Trophoblast cell (in vitro differentiated cells and primary cell): Measurements from ENCODE around the gene PDGFC.

Source experiments
- DNase-seq, 2 donors: peaks; one replicate each; pipeline ENCODE4 v3.0.0-alpha.2; 2016
- H2AFZ ChIP-seq: 2 replicates; pipeline ENCODE4 v1.6.1; 2013; ENCODE audit warnings: low read length, moderate library complexity, mild to moderate bottlenecking; ENCODE audit not compliant: insufficient read depth, poor library complexity
- H2AK5ac ChIP-seq: 2 replicates; pipeline ENCODE4 v1.6.1; 2013; ENCODE audit warnings: mild to moderate bottlenecking, low read length
- H2BK120ac ChIP-seq: 2 replicates; pipeline ENCODE4 v1.6.1; 2013; ENCODE audit warnings: low read length, mild to moderate bottlenecking, moderate library complexity; ENCODE audit not compliant: insufficient read depth, poor library complexity
- H2BK12ac ChIP-seq: 2 replicates; pipeline ENCODE4 v1.6.1; 2013; ENCODE audit warnings: mild to moderate bottlenecking, low read length, moderate library complexity
- H2BK5ac ChIP-seq: 2 replicates; pipeline ENCODE4 v1.6.1; 2013; ENCODE audit warnings: low read length, low read depth, moderate library complexity, mild to moderate bottlenecking; ENCODE audit not compliant: poor library complexity
- H3K14ac ChIP-seq: 2 replicates; pipeline ENCODE4 v1.6.1; 2013; ENCODE audit warnings: mild to moderate bottlenecking, low read length
- H3K18ac ChIP-seq: 2 replicates; pipeline ENCODE4 v1.6.1; 2013; ENCODE audit warnings: mild to moderate bottlenecking, low read length
- H3K23ac ChIP-seq: 2 replicates; pipeline ENCODE4 v1.6.1; 2013; ENCODE audit warnings: low read length
- H3K27ac ChIP-seq: 2 replicates; pipeline ENCODE4 v1.5.1; 2013; ENCODE audit warnings: low read depth, mild to moderate bottlenecking, inconsistent platforms, low read length, moderate library complexity
- H3K27me3 ChIP-seq: 2 replicates; pipeline ENCODE4 v1.6.1; 2013; ENCODE audit warnings: inconsistent platforms, mild to moderate bottlenecking, low read length, moderate library complexity; ENCODE audit not compliant: insufficient read depth
- H3K36me3 ChIP-seq, 2 experiments: 1 replicate in 1 of 2; 2 replicates in 1 of 2; pipeline ENCODE4 v1.6.1; 2013; ENCODE audit warnings: low read length in 2 of 2, mild to moderate bottlenecking in 2 of 2, moderate library complexity in 1 of 2; ENCODE audit not compliant: insufficient read depth in 2 of 2, control insufficient read depth in 1 of 2
- H3K4ac ChIP-seq: 2 replicates; pipeline ENCODE4 v1.6.1; 2013; ENCODE audit warnings: low read depth, mild to moderate bottlenecking, low read length, moderate library complexity
- H3K4me1 ChIP-seq, 2 experiments: 1 replicate in 1 of 2; 2 replicates in 1 of 2; pipeline ENCODE4 v1.6.1; 2013; ENCODE audit warnings: low read length in 2 of 2, mild to moderate bottlenecking in 2 of 2, moderate library complexity in 1 of 2; ENCODE audit not compliant: insufficient read depth in 2 of 2, control insufficient read depth in 1 of 2
- H3K4me2 ChIP-seq: 2 replicates; pipeline ENCODE4 v1.6.1; 2013; ENCODE audit warnings: inconsistent platforms, mild to moderate bottlenecking, low read length, moderate library complexity
- H3K4me3 ChIP-seq: 2 replicates; pipeline ENCODE4 v1.5.1; 2013; ENCODE audit warnings: mild to moderate bottlenecking, low read depth, low read length, inconsistent platforms
- H3K79me1 ChIP-seq: one replicate; pipeline ENCODE4 v1.6.1; 2013; ENCODE audit warnings: low read length
- H3K79me2 ChIP-seq: 2 replicates; pipeline ENCODE4 v1.6.1; 2013; ENCODE audit warnings: low read length, mild to moderate bottlenecking; ENCODE audit not compliant: control insufficient read depth, insufficient read depth, poor library complexity
- H3K9ac ChIP-seq: 2 replicates; pipeline ENCODE4 v1.6.1; 2013; ENCODE audit warnings: mild to moderate bottlenecking, low read length
- H3K9me3 ChIP-seq: 2 replicates; pipeline ENCODE4 v1.6.1; 2013; ENCODE audit warnings: low read depth, mild to moderate bottlenecking, control low read depth, inconsistent platforms, low read length; ENCODE audit not compliant: insufficient read depth
- H4K12ac ChIP-seq: 2 replicates; pipeline ENCODE4 v1.6.1; 2013; ENCODE audit warnings: low read depth, mild to moderate bottlenecking, low read length, moderate library complexity
- H4K8ac ChIP-seq: 2 replicates; pipeline ENCODE4 v1.6.1; 2013; ENCODE audit warnings: low read depth, mild to moderate bottlenecking, low read length, moderate library complexity
- H4K91ac ChIP-seq: one replicate; pipeline ENCODE4 v1.6.1; 2013; ENCODE audit warnings: low read depth, mild to moderate bottlenecking, low read length, moderate library complexity
- WGBS: extraction: QIAGEN DNeasy Blood & Tissue Kit; methylation state at CpG from one replicate; pipeline ENCODE4 v1.1.7; 2013; ENCODE audit warnings: missing lambda C conversion rate; ENCODE audit not compliant: insufficient read length, insufficient coverage; ENCODE audit errors: extremely low coverage; 5-methylcytosine and 5-hydroxymethylcytosine counted together

PDGFC gene

DNA sequence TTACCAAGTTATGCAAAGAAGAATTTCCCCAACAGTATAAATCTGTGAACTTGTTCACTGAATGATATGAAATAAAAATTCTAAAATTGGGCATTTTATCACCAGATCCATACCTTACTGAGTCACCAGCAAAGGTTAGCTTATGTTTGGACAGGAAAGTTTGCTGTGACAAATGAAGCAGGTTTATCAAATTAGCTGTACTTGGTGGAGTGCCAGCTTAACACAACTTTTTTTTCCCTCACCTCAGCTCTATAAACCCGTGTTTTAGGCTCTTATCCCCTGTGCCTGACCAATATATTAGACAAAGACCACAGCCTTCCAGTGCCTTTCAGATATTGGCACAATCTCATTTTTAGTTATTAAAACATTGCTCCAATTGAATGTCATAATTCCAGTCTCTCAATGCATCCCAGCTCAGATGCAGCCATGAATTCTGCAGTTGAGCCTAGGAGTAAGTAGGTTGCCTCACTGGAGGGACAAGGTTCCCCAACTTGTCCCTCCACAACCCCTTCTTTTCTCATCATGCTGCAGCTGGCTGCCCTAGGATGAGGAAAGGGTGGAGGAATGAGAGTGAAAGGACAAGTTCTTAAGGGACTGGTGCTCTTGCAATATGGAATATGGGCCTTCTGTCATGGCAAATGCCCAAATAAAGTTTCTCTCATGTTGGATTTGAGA is 27.0 kb upstream of the PDGFC start:
- Histone ChIP-seq H3K27me3 (no peaks in the 10 kb centered on the region), H2AK5ac (no peak overlapping the region), H3K23ac (no peak overlapping the region), H3K9ac (no peak overlapping the region), H3K4ac (no peak overlapping the region), H2AFZ (no peak overlapping the region), H3K9me3 (peaks cover 6% of the 10 kb centered on the region), H3K27ac (peak overlapping the region; percentile 95), H4K12ac (no peak overlapping the region), H3K18ac (peak overlapping the region; percentile 79), H3K4me1 (peaks cover 3 to 7% of the 10 kb centered on the region in 2 experiments), H4K91ac (peak overlapping the region; percentile 92), H2BK5ac (peak overlapping the region; percentile 95), H3K4me3 (no peak overlapping the region), H4K8ac (peak overlapping the region; percentile 64), H3K14ac (peak overlapping the region; percentile 59), H3K79me1 (peaks cover 9% of the 10 kb centered on the region), H2BK12ac (peak overlapping the region; percentile 89), H3K4me2 (peak overlapping the region; percentile 9), H2BK120ac (peak overlapping the region; percentile 72), H3K36me3 (peaks cover 0 to 7% of the 10 kb centered on the region in 2 experiments), H3K79me2 (peaks cover 1% of the 10 kb centered on the region)
- DNase-seq: no peak
- WGBS: no CpG with 5 or more reads among the region's 1 CpG

DNA sequence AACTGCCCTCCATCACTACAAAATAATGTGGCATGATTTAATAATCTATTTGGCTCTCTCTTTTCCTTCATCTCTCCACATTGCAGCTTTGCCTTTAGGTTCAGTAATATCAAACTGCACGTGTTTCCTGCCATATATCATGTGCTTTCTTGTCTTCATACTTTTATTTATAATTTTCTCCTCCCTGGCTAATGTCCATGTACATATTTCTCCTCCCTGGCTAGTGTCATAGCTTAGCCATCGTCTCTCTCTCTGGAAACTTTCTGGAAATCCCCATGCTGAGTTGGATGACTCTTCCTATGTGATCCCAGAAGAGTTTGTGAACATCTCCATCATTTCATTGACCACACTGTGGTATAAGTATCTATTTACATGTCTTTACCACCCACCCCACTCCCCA is 21.3 kb upstream of the PDGFC start:
- Histone ChIP-seq H3K4me3 (no peak overlapping the region), H3K9me3 (peaks cover 6% of the 10 kb centered on the region), H3K9ac (no peak overlapping the region), H2BK12ac (no peak overlapping the region), H3K4ac (no peak overlapping the region), H2AK5ac (no peak overlapping the region), H3K18ac (no peak overlapping the region), H3K79me2 (no peaks in the 10 kb centered on the region), H2BK5ac (no peak overlapping the region), H3K4me2 (no peak overlapping the region), H3K27ac (no peak overlapping the region), H3K23ac (no peak overlapping the region), H4K91ac (no peak overlapping the region), H3K27me3 (no peaks in the 10 kb centered on the region), H2BK120ac (no peak overlapping the region), H3K14ac (no peak overlapping the region), H4K8ac (no peak overlapping the region), H3K36me3 (peaks cover 0 to 7% of the 10 kb centered on the region in 2 experiments), H2AFZ (no peak overlapping the region), H3K79me1 (peaks cover 2% of the 10 kb centered on the region), H3K4me1 (no peaks in the 10 kb centered on the region), H4K12ac (no peak overlapping the region)
- WGBS: no CpG with 5 or more reads among the region's 2 CpGs
- no peak for DNase-seq

DNA sequence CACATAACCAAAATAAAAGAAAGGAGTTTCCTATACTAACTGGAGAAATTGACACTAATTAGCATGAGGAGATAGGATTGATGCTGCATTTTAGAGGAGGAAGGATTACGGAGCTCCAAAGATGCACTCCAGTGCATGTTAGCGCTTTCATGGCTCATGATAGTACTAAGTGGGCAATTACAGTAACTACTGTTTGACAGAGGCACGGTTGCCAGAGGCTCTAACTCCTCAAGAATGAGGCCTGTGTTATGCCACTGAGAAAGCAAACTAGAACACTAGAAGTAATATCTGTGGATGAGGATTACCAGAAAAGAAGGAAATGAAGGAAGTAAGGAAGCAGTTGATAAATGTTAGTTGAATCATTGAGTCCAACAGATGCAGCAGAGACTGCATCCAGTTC is 19.6 kb upstream of the PDGFC start:
- Histone ChIP-seq H2BK120ac (no peak overlapping the region), H4K91ac (no peak overlapping the region), H3K36me3 (peaks cover 0 to 2% of the 10 kb centered on the region in 2 experiments), H2AFZ (no peak overlapping the region), H3K79me1 (no peaks in the 10 kb centered on the region), H3K4me3 (no peak overlapping the region), H3K27me3 (no peaks in the 10 kb centered on the region), H4K8ac (no peak overlapping the region), H3K4me2 (no peak overlapping the region), H2BK5ac (no peak overlapping the region), H3K9ac (no peak overlapping the region), H2AK5ac (no peak overlapping the region), H3K14ac (no peak overlapping the region), H3K4ac (no peak overlapping the region), H4K12ac (no peak overlapping the region), H2BK12ac (no peak overlapping the region), H3K9me3 (no peaks in the 10 kb centered on the region), H3K27ac (no peak overlapping the region), H3K18ac (no peak overlapping the region), H3K79me2 (no peaks in the 10 kb centered on the region), H3K4me1 (no peaks in the 10 kb centered on the region), H3K23ac (no peak overlapping the region)
- WGBS: no CpG with 5 or more reads among the region's 3 CpGs
- DNase-seq: no peak

DNA sequence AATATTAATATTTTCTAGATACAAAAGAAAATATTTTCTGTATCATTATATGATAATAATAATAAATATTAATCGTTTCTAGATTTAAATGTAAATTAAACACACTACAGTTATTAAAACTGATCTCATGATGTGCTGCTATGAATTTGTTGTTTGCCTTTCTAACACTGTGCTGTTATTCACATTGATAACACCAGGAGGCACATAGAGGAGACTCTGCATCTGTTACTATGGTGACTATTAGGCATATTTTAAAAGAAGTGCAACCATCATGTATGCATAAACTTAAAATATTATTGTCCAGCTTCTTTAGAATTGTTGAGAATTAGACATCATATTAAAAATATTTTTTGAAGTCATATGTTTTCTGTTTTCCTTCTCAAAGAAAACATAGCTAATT is 11.8 kb upstream of the PDGFC start:
- Histone ChIP-seq H2BK5ac (no peak overlapping the region), H4K8ac (no peak overlapping the region), H3K4ac (no peak overlapping the region), H3K18ac (no peak overlapping the region), H3K36me3 (peaks cover 0 to 2% of the 10 kb centered on the region in 2 experiments), H3K79me2 (no peaks in the 10 kb centered on the region), H3K79me1 (no peaks in the 10 kb centered on the region), H3K4me2 (no peak overlapping the region), H3K27me3 (no peaks in the 10 kb centered on the region), H2AK5ac (no peak overlapping the region), H2AFZ (no peak overlapping the region), H2BK120ac (no peak overlapping the region), H3K9ac (no peak overlapping the region), H4K91ac (no peak overlapping the region), H3K14ac (no peak overlapping the region), H4K12ac (no peak overlapping the region), H3K27ac (no peak overlapping the region), H3K23ac (no peak overlapping the region), H3K4me3 (no peak overlapping the region), H2BK12ac (no peak overlapping the region), H3K9me3 (no peaks in the 10 kb centered on the region), H3K4me1 (no peaks in the 10 kb centered on the region)
- no CpG with 5 or more reads among the region's 1 CpG for WGBS
- DNase-seq: peak in 1 of 2 donors; percentile 25
